HEK293 (cell line): ENCODE measurements around the gene C1D.

Source experiments
- CTCF ChIA-PET: fragments of 350-600 bp; formaldehyde crosslinking; extraction: SDS; loops from one replicate; lab custom pipeline; 2021; ENCODE audit warnings: antibody characterized with exemption; lab: Yijun Ruan, JAX
- POLR2A ChIA-PET: fragments of 300-600 bp; formaldehyde crosslinking; extraction: SDS; loops from one replicate; lab custom pipeline; 2020; ENCODE audit warnings: antibody characterized with exemption, inconsistent platforms; lab: Yijun Ruan, JAX
- H3K27ac ChIP-seq: fragments of 200-500 bp; sonication (Bioruptor generic); 2 replicates; pipeline ENCODE4 v1.5.1; 2014; ENCODE audit warnings: low read depth, low read length, control low read depth, inconsistent platforms; ENCODE audit errors: extremely low read depth
- H3K36me3 ChIP-seq, 2 experiments: fragments of 200-500 bp in 1 of 2; sonication (Bioruptor generic) in 1 of 2; 1 replicate in 1 of 2; 2 replicates in 1 of 2; pipeline ENCODE4 v1.5.1; 2014 to 2017; ENCODE audit warnings: inconsistent platforms in 2 of 2, low read length in 2 of 2; ENCODE audit not compliant: control insufficient read depth in 2 of 2, insufficient read depth in 1 of 2
- H3K4me1 ChIP-seq: fragments of 200-500 bp; sonication (Bioruptor generic); 2 replicates; pipeline ENCODE4 v1.5.1; 2014; ENCODE audit warnings: mild to moderate bottlenecking, low read length, inconsistent platforms; ENCODE audit not compliant: control insufficient read depth, insufficient read depth
- H3K4me3 ChIP-seq: 2 replicates; pipeline ENCODE4 v1.5.1; 2011; ENCODE audit warnings: low read depth, mild to moderate bottlenecking, control low read depth, low read length, moderate library complexity
- H3K9me3 ChIP-seq: fragments of 200-500 bp; sonication (Bioruptor generic); 2 replicates; pipeline ENCODE4 v1.5.1; 2014; ENCODE audit warnings: low read depth, low read length, inconsistent platforms; ENCODE audit not compliant: control insufficient read depth, insufficient read depth
- BCL11B ChIP-seq: fragments of 450-650 bp; formaldehyde crosslinking; IDR thresholded peaks from 2 replicates; pipeline ENCODE4 v1.5.1; 2016; ENCODE audit warnings: low read depth, missing biosample characterization, missing genetic modification characterization
- BCL6B ChIP-seq: fragments of 450-650 bp; formaldehyde crosslinking; IDR thresholded peaks from 2 replicates; pipeline ENCODE4 v1.5.1; 2017; ENCODE audit warnings: missing biosample characterization, missing genetic modification characterization
- GFI1B ChIP-seq: fragments of 450-650 bp; formaldehyde crosslinking; IDR thresholded peaks from 2 replicates; pipeline ENCODE4 v1.5.1; 2016; ENCODE audit warnings: missing biosample characterization, missing genetic modification characterization
- GLI4 ChIP-seq: fragments of 450-650 bp; formaldehyde crosslinking; IDR thresholded peaks from 2 replicates; pipeline ENCODE4 v1.5.1; 2016; ENCODE audit warnings: missing biosample characterization, missing genetic modification characterization
- KLF8 ChIP-seq: fragments of 450-650 bp; formaldehyde crosslinking; IDR thresholded peaks from 2 replicates; pipeline ENCODE4 v1.5.1; 2016; ENCODE audit warnings: missing biosample characterization, missing genetic modification characterization
- ZNF112 ChIP-seq: fragments of 450-650 bp; formaldehyde crosslinking; IDR thresholded peaks from 2 replicates; pipeline ENCODE4 v1.5.0; 2017; ENCODE audit warnings: missing biosample characterization, missing genetic modification characterization
- ZNF140 ChIP-seq: fragments of 450-650 bp; formaldehyde crosslinking; IDR thresholded peaks from 2 replicates; pipeline ENCODE4 v1.5.1; 2016; ENCODE audit warnings: missing biosample characterization, missing genetic modification characterization
- ZNF175 ChIP-seq: fragments of 450-650 bp; formaldehyde crosslinking; IDR thresholded peaks from 2 replicates; pipeline ENCODE4 v1.5.1; 2016; ENCODE audit warnings: missing biosample characterization, missing genetic modification characterization
- ZNF18 ChIP-seq: fragments of 450-650 bp; formaldehyde crosslinking; IDR thresholded peaks from 2 replicates; pipeline ENCODE4 v1.5.1; 2016; ENCODE audit warnings: missing biosample characterization, missing genetic modification characterization
- ZNF23 ChIP-seq: fragments of 450-650 bp; formaldehyde crosslinking; IDR thresholded peaks from 2 replicates; pipeline ENCODE4 v1.5.1; 2016; ENCODE audit warnings: missing biosample characterization, missing genetic modification characterization, borderline replicate concordance
- ZNF292 ChIP-seq: fragments of 450-650 bp; formaldehyde crosslinking; IDR thresholded peaks from 2 replicates; pipeline ENCODE4 v1.5.1; 2016; ENCODE audit warnings: low read depth, missing biosample characterization, missing genetic modification characterization, borderline replicate concordance
- ZNF518A ChIP-seq: fragments of 450-650 bp; formaldehyde crosslinking; conservative IDR thresholded peaks from 2 replicates; pipeline ENCODE4 v1.5.1; 2016; ENCODE audit warnings: low read depth, missing biosample characterization, missing genetic modification characterization
- ZNF555 ChIP-seq: fragments of 450-650 bp; formaldehyde crosslinking; conservative IDR thresholded peaks from 2 replicates; pipeline ENCODE4 v1.5.1; 2017; ENCODE audit warnings: missing biosample characterization, mild to moderate bottlenecking, missing genetic modification characterization, inconsistent platforms
- ZNF645 ChIP-seq: fragments of 450-650 bp; formaldehyde crosslinking; IDR thresholded peaks from 2 replicates; pipeline ENCODE4; 2016; ENCODE audit warnings: missing biosample characterization, missing genetic modification characterization

Gene C1D

DNA sequence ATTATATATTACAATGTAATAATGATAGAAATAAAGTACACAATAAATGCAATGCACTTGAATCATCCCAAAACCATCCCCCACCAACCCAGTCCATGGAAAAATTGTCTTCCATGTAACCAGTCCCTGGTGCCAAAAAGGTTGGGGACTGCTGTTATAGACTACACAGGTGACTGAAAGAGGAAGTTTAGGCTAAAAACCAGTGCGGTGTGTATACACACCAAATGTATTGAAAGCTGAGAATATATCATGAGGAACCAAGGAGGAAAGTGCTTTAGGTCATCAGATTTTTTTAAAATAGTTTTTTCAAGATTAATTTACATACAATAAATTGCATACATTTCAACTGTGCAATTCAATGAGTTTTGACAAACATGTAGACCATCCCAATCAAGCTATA lies 20.5 kb upstream of the C1D start (continued):
- no peak for TF ChIP-seq ZNF140
- no peak for TF ChIP-seq GFI1B (tag by site-specific recombination)
- no peak for TF ChIP-seq BCL11B (tag by site-specific recombination)

DNA sequence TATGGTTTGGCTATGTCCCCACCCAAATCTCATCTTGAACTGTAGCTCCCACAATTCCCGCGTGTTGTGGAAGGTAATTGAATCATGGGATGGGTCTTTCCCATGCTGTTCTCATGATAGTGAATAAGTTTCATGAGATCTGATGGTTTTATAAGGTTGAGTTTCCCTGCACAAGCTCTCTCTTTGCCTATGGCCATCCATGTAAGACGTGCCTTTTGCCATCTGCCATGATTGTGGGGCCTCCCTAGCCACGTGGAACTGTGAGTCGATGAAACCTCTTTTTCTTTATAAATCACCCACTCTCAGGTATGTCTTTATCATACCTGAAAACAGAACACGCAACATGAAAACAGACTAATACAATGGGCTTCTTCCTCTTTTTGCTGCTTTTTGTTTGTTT lies 11.2 kb upstream of the C1D start:
- H3K4me3 ChIP-seq, result no peak overlapping the region
- no peaks in the 10 kb centered on the region for H3K4me1 ChIP-seq
- TF ChIP-seq ZNF518A (tag by site-specific recombination), result no peak
- TF ChIP-seq ZNF112 (tag by site-specific recombination), result no peak
- TF ChIP-seq ZNF18, result no peak
- TF ChIP-seq ZNF292 (tag by site-specific recombination), result no peak
- TF ChIP-seq ZNF175, result no peak
- no peak for TF ChIP-seq ZNF23
- TF ChIP-seq ZNF555 (tag by site-specific recombination), result no peak
- no peak for TF ChIP-seq GLI4 (tag by site-specific recombination)
- TF ChIP-seq BCL6B (tag by site-specific recombination), result no peak
- no peak for TF ChIP-seq KLF8 (tag by site-specific recombination)
- no peak for TF ChIP-seq ZNF645 (tag by site-specific recombination)
- no peak overlapping the region for H3K27ac ChIP-seq
- ChIA-PET CTCF (no interaction called here), POLR2A (no interaction called here)
- no peaks in the 10 kb centered on the region for H3K9me3 ChIP-seq
- H3K36me3 ChIP-seq, result no peaks in the 10 kb centered on the region
